Ishikawa (cell line): ENCODE results near the gene NHS.

ENCODE experiments used
- CEBPB ChIP-seq: IDR thresholded peaks from 2 replicates; pipeline ENCODE4 v1.6.1; 2012
- CREB1 ChIP-seq: IDR thresholded peaks from 2 replicates; pipeline ENCODE4 v1.6.1; 2012; ENCODE audit warnings: low read depth
- EGR1 ChIP-seq: IDR thresholded peaks from 2 replicates; pipeline ENCODE4 v1.6.1; 2012
- EP300 ChIP-seq: IDR thresholded peaks from 2 replicates; pipeline ENCODE4 v1.6.1; 2012; ENCODE audit warnings: borderline replicate concordance
- FOXM1 ChIP-seq: IDR thresholded peaks from 2 replicates; pipeline ENCODE4 v1.6.1; 2012; ENCODE audit warnings: low read depth, borderline replicate concordance
- MAX ChIP-seq: IDR thresholded peaks from 2 replicates; pipeline ENCODE4 v1.6.1; 2012
- NFIC ChIP-seq: IDR thresholded peaks from 2 replicates; pipeline ENCODE4 v1.6.1; 2012
- RAD21 ChIP-seq: IDR thresholded peaks from 2 replicates; pipeline ENCODE4 v1.6.1; 2012; ENCODE audit warnings: low read depth
- REST ChIP-seq: IDR thresholded peaks from 2 replicates; pipeline ENCODE4 v1.6.1; 2012; ENCODE audit warnings: low read depth, mild to moderate bottlenecking
- TAF1 ChIP-seq: IDR thresholded peaks from 2 replicates; pipeline ENCODE4 v1.6.1; 2012; ENCODE audit warnings: low read depth, mild to moderate bottlenecking
- TCF12 ChIP-seq: IDR thresholded peaks from 2 replicates; pipeline ENCODE4 v1.6.1; 2012; ENCODE audit warnings: low read depth
- TEAD4 ChIP-seq: IDR thresholded peaks from 2 replicates; pipeline ENCODE4 v1.6.1; 2012
- USF1 ChIP-seq: IDR thresholded peaks from 2 replicates; pipeline ENCODE4 v1.6.1; 2012
- YY1 ChIP-seq: IDR thresholded peaks from 2 replicates; pipeline ENCODE4 v1.6.1; 2012; ENCODE audit warnings: low read depth
- ZBTB7A ChIP-seq: IDR thresholded peaks from 2 replicates; pipeline ENCODE4 v1.6.1; 2012; ENCODE audit warnings: low read depth

Gene NHS

GRCh38 chrX:17567187-17567586, 192.2 kb downstream of the NHS start:
- TF ChIP-seq EGR1, result no peak

- no peak for TF ChIP-seq EP300
- TF ChIP-seq EGR1, result no peak
- no peak for TF ChIP-seq FOXM1
- TF ChIP-seq YY1, result no peak
- no peak for TF ChIP-seq RAD21
- no peak for TF ChIP-seq MAX
- TF ChIP-seq REST, result no peak
- TF ChIP-seq NFIC, result no peak
- no peak for TF ChIP-seq ZBTB7A
- no peak for TF ChIP-seq USF1
- TF ChIP-seq TEAD4, result no peak
- no peak for TF ChIP-seq CEBPB
- no peak for TF ChIP-seq CREB1
- no peak for TF ChIP-seq TAF1
- no peak for TF ChIP-seq TCF12
Measured at GRCh38 chrX:17567821-17568220, 192.8 kb downstream of the NHS start.

GRCh38 chrX:17579026-17579425, 204.0 kb downstream of the NHS start:
- TF ChIP-seq REST (no peak), TCF12 (no peak), CEBPB (no peak), EGR1 (no peak), CREB1 (no peak), TAF1 (no peak), YY1 (no peak), TEAD4 (no peak), NFIC (no peak), MAX (no peak), EP300 (no peak), FOXM1 (no peak), ZBTB7A (no peak)

GRCh38 chrX:17580539-17581152, 205.6 kb downstream of the NHS start:
- TF ChIP-seq TEAD4, result no peak
- no peak for TF ChIP-seq TAF1
- no peak for TF ChIP-seq TCF12
- no peak for TF ChIP-seq NFIC
- TF ChIP-seq EP300, result no peak
- TF ChIP-seq CREB1, result no peak
- no peak for TF ChIP-seq EGR1
- no peak for TF ChIP-seq YY1
- no peak for TF ChIP-seq CEBPB
- TF ChIP-seq RAD21, result no peak
- TF ChIP-seq ZBTB7A, result no peak
- TF ChIP-seq USF1, result no peak
- TF ChIP-seq MAX, result no peak
- no peak for TF ChIP-seq FOXM1
- TF ChIP-seq REST, result no peak
